ENCODE results near the gene HAUS6.
"Not testable (repeated sequence)": the region's sequence is repeated elsewhere in the genome, so short reads cannot be mapped to it uniquely, and the experiment has no call there.

HAUS6 gene, protein sequence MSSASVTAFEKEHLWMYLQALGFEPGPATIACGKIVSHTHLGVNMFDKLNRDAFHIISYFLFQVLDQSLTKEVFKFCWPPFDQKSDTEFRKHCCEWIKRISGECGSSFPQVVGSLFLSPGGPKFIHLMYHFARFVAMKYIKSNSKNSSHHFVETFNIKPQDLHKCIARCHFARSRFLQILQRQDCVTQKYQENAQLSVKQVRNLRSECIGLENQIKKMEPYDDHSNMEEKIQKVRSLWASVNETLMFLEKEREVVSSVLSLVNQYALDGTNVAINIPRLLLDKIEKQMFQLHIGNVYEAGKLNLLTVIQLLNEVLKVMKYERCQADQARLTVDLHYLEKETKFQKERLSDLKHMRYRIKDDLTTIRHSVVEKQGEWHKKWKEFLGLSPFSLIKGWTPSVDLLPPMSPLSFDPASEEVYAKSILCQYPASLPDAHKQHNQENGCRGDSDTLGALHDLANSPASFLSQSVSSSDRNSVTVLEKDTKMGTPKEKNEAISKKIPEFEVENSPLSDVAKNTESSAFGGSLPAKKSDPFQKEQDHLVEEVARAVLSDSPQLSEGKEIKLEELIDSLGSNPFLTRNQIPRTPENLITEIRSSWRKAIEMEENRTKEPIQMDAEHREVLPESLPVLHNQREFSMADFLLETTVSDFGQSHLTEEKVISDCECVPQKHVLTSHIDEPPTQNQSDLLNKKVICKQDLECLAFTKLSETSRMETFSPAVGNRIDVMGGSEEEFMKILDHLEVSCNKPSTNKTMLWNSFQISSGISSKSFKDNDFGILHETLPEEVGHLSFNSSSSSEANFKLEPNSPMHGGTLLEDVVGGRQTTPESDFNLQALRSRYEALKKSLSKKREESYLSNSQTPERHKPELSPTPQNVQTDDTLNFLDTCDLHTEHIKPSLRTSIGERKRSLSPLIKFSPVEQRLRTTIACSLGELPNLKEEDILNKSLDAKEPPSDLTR

DNA sequence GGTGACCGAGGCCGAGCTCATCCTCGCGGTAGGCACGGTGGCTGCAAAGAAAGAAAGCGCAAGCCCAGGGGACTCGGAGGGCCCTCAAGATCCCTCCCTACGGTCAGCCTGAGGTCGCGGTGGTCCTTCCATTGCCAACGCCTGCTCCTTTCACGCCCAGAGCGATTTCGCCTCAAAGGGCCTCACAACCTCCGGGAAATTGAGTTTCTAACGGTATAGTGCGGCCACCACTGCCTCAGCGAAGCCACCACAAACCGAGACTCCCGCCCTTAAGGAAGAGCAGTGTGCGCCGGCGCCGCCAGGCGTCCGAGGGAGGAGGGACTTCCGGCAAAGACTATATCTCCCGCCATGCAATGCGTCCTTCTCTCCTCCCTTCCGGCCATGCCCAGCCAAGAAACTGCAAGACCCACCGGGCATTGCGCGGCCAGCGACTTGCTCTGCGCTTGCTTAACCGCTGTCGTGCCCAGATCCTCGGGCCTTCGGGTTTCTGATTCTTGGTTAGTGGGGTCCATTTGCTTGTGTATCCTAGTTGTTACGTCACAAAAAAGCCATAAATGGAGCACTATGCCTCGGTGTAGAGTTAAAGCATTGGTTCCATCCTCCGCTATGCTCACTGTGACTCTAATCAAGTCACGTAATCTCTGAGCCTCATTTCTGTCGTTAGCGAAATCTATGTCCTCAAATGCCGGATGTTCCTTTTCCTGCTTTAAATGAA lies at the start of gene HAUS6:
TSS of gene HAUS6 (minus strand) at position 274 of the 715 bp plus-strand sequence. CDS start at position 21, 253 bp downstream.
- peak; percentile 73 to 96 (median 94) for DNase-seq

DNA sequence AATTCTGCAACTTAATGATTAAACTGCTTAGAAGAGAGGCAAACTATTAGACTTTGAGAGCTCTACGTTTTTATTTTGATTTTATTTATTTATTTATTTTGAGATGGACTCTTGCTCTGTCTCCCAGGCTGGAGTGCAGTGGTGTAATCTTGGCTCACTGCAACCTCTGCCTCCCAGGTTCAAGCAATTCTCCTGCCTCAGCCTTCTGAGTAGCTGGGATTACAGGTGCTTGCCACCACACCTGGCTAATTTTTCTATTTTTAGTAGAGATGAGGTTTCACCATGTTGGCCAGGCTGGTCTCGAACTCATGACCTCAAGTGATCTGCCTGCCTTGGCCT lies 49.4 kb upstream of the HAUS6 start:
- DNase-seq: not testable (repeated sequence)

- no peak for DNase-seq
These were observed 48.9 kb upstream of the HAUS6 start for GRCh38 chr9:19151425-19152159.

DNA sequence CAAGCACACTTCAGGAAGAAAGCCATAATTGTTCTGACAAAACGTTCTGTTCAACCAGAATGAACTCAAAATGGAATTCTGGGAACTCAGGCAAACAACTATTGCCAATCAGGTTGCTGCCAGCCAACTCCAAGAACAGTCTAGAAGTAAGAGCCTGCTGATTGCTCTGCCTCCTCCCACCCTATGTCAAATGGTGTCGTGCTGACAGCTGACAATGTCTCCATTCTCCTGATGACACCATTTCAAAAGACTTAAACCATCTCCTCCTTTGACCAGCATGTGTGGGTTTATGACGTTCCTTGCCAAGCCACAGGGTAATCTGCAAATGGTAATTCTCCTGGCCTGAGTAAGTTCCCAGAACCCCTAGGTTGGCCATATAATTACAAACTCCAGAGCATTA lies 46.5 kb upstream of the HAUS6 start:
- DNase-seq: no peak

DNA sequence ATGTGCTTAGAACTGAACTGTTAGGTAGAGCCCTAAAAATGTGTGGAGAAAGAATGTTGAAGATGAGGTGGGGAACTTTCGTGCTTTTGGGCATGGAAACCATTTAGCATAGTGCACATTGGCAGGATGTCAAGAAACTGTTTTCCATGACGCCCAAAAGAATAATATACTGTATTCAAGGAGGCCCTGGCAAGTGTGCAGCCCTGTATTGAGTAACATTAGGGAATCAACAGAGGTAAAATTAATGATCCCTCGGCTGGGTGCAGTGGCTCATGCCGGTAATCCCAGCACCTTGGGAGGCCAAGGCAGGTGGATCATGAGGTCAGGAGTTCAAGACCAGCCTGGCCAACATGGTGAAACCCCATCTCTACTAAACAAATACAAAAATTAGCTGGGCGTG lies 45.5 kb upstream of the HAUS6 start:
- no peak for DNase-seq

DNA sequence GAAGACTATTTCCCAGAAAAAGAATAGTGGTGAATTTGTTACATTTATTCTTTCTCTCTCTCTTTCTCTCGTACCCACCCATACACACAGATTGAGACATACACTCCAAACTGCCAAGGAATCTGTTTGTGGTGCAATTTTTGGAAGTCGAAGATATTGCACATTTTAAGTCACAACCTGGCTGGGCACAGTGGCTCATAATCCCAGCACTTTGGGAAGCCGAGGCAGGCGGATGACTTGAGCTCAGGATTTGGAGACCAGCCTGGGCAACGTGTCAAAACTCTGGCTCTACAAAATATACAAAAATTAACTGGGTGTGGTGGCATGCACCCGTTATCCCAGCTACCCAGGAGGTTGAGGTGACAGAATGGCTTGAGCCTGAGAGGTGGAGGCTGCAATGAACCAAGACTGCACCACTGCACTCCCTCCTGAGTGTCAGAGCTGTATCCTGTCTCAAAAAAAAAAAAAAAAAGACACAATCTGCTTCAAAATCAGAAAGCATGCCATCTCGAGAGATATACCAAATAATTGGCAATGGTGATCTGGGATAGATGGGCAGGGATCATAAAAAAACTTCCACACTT lies 43.8 kb upstream of the HAUS6 start:
- no peak for DNase-seq

GRCh38 chr9:19145881-19146280 lies 43.2 kb upstream of the HAUS6 start:
- DNase-seq: no peak

DNA sequence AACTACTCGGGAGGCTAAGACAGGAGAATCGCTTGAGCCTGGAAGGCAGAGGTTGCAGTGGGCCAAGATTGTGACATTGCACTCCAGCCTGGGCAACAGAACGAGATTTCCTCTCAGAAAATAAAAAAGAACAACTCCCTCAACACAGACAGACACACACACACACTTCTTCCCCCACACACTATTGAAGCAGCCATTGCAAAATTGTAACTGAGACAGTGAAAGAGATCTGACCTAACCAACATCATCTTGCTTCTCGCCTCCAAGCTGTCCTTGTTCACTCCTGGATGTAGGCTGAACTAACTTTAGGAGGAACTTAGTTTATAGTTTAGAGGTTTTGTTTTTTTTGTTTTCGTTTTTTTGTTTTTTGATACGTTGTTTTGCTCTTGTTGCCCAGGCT lies 37.6 kb upstream of the HAUS6 start:
- DNase-seq: no peak

DNA sequence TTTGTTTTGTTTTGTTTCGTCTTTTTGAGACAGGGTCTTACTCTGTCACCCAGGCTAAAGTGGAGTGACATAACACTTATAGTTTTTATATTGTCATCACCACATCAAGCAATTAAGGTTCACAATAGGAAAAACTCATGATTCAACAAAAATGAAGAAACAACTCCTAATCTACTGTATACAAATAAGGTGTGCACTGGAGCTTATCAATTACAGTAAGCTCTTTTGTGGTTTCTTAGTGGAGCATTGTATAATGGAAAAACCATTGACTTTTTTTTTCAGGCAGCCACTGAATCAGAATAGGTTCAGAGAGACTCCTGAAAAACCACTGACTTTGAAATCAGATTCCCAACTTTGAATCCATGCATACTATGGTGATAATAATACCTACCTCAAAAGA lies 35.4 kb upstream of the HAUS6 start:
- no peak for DNase-seq

DNA sequence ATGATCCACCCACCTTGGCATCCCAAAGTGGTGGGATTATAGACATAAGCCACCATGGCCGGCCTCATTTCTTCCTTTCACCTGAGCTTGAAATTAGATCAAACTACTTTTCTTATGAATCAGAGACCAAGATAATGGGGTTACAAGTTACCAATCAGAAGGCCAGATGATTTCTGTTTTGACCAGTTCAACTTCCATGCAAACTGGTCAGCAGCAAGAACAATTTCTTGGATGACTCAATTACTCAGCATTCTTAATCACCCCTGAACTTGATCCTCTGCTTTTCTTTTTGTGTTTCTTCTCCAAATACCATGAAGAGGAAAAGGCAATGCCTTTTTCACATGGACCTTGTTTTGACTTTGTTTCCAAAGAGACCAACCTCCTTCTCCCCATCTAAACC lies 34.6 kb upstream of the HAUS6 start:
- no peak for DNase-seq

GRCh38 chr9:19136129-19136528 lies 33.4 kb upstream of the HAUS6 start:
- no peak for DNase-seq

- DNase-seq: no peak
These were observed 31.0 kb upstream of the HAUS6 start for GRCh38 chr9:19133549-19134345.

DNA sequence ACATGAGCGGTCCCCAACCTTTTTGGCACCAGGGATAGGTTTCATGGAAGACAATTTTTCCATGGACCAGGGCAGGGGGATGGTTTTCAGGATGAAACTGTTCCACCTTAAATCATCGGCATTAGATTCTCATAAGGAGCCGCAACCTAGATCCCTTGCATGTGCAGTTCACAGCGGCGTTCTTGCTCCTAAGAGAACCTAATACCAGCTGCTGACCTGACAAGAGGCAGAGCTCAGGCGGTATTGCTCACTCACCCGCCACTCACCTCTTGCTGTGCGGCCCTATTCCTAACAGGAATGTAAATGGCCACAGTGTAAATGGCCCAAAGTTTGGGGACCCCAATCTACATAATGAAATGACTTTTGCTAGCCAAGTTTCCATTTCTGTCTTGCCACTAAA lies 27.7 kb upstream of the HAUS6 start:
- no peak for DNase-seq

- peak in 5 of 14 donors; percentile 16 to 52 (median 41) for DNase-seq
These were observed 25.3 kb upstream of the HAUS6 start for GRCh38 chr9:19127871-19128500.

DNA sequence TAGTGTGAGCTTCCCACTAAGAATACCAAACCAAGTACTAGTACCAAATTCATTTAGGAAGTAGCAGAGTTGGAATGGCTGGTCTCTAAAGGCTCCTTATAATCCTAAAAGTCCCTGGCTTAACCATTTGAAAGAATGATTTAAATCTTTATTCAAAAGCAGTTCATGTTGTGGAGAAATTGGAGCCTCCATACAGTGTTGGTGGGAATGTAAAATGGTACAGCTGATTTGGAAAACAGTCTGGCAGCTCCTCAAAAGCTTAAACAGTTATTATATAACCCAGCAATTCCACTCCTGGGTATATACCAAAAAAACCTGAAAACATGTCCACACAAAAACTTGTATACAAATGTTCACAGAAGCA lies 21.7 kb upstream of the HAUS6 start:
- no peak for DNase-seq

DNA sequence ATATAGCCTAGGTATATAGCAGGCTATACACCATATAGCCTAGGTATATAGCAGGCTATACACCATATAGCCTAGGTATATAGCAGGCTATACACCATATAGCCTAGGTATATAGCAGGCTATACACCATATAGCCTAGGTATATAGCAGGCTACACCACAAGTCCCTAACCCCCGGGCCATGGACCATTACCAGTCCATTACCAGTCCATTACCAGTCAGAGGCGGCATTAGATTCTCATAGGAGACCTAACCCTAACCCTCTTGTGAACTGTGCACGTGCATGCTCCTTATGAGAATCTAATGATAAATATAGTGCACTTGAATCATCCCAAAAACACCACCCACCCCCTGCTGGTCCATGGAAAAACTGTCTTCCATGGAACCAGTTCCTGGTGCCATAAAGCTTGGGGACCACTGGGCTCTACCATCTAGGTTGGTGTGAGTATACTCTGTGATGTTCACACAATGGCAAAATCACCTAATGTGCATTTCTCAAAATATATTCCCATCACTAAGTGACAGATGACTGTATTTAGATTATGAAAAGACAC lies 19.9 kb upstream of the HAUS6 start:
- no peak for DNase-seq

DNA sequence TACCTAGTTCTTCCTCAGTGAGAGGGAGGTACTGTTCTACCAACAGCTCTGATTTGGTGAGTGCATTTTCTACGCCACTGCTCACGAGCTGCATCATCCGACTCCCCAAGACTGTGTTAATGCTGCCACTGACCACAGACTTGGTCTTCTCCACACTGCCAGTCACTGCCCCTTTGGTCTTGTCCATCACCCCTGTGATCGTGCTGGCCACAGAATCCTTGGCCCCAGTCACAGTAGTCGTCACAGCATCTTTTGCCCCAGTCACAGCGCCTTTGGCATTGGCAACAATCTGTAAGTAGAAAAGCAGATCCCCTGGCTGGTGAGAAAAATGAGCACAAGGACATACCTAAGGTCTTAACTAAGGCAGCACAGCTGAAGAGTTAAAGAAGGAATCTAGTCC lies 18.2 kb upstream of the HAUS6 start:
- DNase-seq: no peak

DNA sequence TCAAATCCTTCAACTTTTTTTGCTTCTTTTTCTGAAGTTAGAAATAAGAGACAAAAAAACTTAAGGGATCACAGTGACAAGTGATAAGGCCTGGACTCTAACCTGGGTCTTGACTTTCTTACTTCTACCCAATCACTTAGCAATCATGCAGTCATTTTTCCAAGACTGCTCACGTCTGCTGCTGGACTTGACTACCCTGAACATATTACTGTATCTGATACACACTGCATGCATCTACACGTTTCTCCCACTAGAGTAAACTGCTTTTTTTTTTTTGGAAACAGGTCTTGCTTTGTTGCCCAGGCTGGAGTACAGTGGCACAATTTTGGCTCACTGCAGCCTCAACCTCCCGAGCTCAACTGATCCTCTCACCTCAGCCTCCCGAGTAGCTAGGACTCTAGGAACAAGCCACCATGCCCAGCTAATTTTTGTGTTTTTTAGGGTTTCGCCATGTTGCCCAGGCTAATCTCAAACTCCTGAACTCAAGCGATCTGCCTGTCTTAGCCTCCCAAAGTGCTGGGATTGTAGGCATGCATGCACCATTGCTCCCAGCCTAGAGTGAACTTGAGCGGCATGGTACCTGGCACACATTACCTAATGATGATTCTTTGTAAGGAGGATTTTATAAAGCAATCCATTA lies 17.2 kb upstream of the HAUS6 start:
- DNase-seq: no peak

DNA sequence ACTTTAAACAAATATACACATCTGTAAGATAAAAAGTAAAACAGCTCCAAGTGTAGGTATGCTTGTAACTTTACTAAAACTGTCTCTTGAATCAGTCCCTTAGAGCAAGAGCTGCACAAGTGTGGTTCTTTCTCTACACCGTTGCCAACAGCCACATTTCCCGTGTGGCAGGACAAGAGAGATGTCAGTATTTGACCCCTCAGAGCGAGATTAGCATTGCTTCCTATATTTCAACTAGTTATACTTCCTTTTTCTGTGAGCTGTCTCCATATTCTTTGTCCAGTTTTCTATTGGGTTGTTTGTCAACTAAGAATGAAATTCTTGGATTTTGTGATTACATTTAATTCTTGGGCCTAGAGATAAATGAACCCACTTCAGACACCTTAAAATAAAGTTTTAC lies 16.5 kb upstream of the HAUS6 start:
- no peak for DNase-seq

Data from C1 segment of cervical spinal cord (tissue), 14 donors.